Chondrocyte (in vitro differentiated cells): ENCODE results near the gene UNKL. TPM values are rescaled to one million over a fixed set of nuclear protein-coding genes. Genes with fewer than 3 reads are reported as not detected.

ENCODE experiments used
- DNase-seq: peaks from one replicate; pipeline ENCODE4 v3.0.0; 2021; ENCODE audit warnings: mixed read lengths, low spot score
- H3K27ac Mint-ChIP-seq: one replicate; pipeline ENCODE4 v1.8.0; 2021; ENCODE audit warnings: mild to moderate bottlenecking, moderate library complexity, mixed read lengths; ENCODE audit not compliant: unreplicated experiment
- H3K27me3 Mint-ChIP-seq: 2 replicates; pipeline ENCODE4 v1.8.0; 2021; ENCODE audit warnings: low read depth, mixed read lengths
- H3K36me3 Mint-ChIP-seq: 2 replicates; pipeline ENCODE4 v1.8.0; 2021; ENCODE audit warnings: low read depth, mixed read lengths
- H3K4me1 Mint-ChIP-seq: 2 replicates; pipeline ENCODE4 v1.8.0; 2021; ENCODE audit warnings: low read depth, mild to moderate bottlenecking, mixed read lengths
- H3K4me3 Mint-ChIP-seq: one replicate; pipeline ENCODE4 v1.8.0; 2021; ENCODE audit warnings: mild to moderate bottlenecking, moderate library complexity, mixed read lengths; ENCODE audit not compliant: unreplicated experiment
- H3K9me3 Mint-ChIP-seq: 2 replicates; pipeline ENCODE4 v1.8.0; 2021; ENCODE audit warnings: low read depth, mixed read lengths
- long read RNA-seq: library from polyadenylated mRNA; stranded (forward); transcript quantifications from one replicate; pipeline ENCODE4 v2.0.0, GENCODE V29; 2021
- total RNA-seq: library from RNA; stranded (reverse); gene quantifications from 3 replicates; pipeline ENCODE4 v1.2.1, GENCODE V29; 2021
- TF ChIP-seq, protein P1 (sequence below): fragments of 200-600 bp; sonication (generic); IDR thresholded peaks from 2 replicates; pipeline ENCODE4 v1.5.0; 2021; ENCODE audit warnings: antibody characterized with exemption, mild to moderate bottlenecking, moderate library complexity

Gene UNKL, protein sequence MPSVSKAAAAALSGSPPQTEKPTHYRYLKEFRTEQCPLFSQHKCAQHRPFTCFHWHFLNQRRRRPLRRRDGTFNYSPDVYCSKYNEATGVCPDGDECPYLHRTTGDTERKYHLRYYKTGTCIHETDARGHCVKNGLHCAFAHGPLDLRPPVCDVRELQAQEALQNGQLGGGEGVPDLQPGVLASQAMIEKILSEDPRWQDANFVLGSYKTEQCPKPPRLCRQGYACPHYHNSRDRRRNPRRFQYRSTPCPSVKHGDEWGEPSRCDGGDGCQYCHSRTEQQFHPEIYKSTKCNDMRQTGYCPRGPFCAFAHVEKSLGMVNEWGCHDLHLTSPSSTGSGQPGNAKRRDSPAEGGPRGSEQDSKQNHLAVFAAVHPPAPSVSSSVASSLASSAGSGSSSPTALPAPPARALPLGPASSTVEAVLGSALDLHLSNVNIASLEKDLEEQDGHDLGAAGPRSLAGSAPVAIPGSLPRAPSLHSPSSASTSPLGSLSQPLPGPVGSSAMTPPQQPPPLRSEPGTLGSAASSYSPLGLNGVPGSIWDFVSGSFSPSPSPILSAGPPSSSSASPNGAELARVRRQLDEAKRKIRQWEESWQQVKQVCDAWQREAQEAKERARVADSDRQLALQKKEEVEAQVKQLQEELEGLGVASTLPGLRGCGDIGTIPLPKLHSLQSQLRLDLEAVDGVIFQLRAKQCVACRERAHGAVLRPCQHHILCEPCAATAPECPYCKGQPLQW
- total RNA-seq: 12.3 to 16.1 TPM (median 12.6 TPM) in 3 replicates
- long read RNA-seq, partial matches to known transcripts: 0 of 20 reads
- long read RNA-seq, other reads (novel, unspliced or antisense): 19 of 20 reads

DNA sequence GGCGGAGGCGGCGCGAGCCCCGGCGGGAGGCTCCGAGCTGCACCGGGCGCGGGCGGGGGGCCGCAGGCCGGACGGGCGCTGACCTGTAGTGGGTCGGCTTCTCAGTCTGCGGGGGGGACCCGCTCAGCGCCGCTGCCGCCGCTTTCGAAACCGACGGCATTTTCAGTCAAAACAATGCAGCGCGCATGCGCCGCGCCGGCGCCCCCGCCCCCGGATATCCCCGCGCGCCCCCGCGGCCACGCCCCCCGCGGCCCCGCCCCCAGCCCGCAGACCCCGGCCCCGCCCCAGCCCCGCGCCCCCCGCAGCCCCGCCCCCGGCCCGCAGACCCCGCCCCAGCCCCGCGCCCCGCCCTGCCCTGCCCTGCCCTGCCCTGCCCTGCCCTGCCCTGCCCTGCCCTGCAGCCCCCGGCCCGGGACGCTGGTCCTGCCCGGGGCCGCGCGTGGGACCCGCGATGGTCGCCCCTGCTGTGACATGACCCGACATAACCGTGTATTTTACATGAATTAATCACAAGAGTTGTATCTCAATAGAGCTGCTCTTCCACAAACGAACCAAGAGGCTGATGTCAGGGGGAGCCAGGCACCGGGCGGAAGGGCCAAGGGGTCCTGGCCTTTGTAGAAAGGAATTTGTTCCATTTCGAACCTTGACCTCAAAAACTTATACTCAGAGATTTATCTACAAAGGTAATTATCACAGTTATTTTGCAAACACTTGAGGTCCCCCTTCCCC, at the start of gene UNKL:
TSS of gene UNKL (minus strand) at position 173 of the 729 bp plus-strand sequence. CDS start at position 160, 13 bp downstream.
- H3K9me3 Mint-ChIP-seq: no peaks in the 10 kb centered on the region
- H3K4me3 Mint-ChIP-seq: peak within 1 kb of the TSS; percentile 72
- peaks cover 19% of the 10 kb centered on the region for H3K4me1 Mint-ChIP-seq
- H3K27me3 Mint-ChIP-seq: no peaks in the 10 kb centered on the region
- TF ChIP-seq, protein P1, sequence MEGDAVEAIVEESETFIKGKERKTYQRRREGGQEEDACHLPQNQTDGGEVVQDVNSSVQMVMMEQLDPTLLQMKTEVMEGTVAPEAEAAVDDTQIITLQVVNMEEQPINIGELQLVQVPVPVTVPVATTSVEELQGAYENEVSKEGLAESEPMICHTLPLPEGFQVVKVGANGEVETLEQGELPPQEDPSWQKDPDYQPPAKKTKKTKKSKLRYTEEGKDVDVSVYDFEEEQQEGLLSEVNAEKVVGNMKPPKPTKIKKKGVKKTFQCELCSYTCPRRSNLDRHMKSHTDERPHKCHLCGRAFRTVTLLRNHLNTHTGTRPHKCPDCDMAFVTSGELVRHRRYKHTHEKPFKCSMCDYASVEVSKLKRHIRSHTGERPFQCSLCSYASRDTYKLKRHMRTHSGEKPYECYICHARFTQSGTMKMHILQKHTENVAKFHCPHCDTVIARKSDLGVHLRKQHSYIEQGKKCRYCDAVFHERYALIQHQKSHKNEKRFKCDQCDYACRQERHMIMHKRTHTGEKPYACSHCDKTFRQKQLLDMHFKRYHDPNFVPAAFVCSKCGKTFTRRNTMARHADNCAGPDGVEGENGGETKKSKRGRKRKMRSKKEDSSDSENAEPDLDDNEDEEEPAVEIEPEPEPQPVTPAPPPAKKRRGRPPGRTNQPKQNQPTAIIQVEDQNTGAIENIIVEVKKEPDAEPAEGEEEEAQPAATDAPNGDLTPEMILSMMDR: no peak
- H3K27ac Mint-ChIP-seq: peak within 1 kb of the TSS; percentile 68
- H3K36me3 Mint-ChIP-seq: no peaks in the 10 kb centered on the region
- DNase-seq: no peak

DNA sequence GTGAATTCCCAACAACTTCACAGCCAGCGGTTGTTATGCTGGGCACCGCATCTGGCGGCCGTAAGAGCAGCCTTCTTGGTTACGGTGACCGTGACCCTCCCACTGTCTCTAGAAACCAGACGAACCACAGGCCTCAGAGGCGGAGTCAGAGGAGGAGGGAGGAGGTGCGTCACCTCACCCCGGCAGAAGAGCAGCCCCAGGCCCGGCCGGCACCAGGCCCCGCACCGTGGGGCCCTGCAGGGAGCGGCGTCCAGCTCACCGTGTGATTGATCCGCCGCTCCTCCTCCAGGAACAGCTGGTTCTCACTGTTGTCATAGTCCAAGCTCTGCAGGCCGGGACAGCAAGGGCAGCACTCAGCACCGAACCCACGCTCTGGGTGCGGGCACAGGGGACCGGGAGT, 46.6 kb upstream of the UNKL start:
- H3K36me3 Mint-ChIP-seq: peaks cover 2% of the 10 kb centered on the region
- no peaks in the 10 kb centered on the region for H3K9me3 Mint-ChIP-seq
- TF ChIP-seq, protein P1: no peak
- H3K4me3 Mint-ChIP-seq: no peak overlapping the region
- H3K27ac Mint-ChIP-seq: no peak overlapping the region
- H3K4me1 Mint-ChIP-seq: no peaks in the 10 kb centered on the region
- no peaks in the 10 kb centered on the region for H3K27me3 Mint-ChIP-seq
- no peak for DNase-seq

DNA sequence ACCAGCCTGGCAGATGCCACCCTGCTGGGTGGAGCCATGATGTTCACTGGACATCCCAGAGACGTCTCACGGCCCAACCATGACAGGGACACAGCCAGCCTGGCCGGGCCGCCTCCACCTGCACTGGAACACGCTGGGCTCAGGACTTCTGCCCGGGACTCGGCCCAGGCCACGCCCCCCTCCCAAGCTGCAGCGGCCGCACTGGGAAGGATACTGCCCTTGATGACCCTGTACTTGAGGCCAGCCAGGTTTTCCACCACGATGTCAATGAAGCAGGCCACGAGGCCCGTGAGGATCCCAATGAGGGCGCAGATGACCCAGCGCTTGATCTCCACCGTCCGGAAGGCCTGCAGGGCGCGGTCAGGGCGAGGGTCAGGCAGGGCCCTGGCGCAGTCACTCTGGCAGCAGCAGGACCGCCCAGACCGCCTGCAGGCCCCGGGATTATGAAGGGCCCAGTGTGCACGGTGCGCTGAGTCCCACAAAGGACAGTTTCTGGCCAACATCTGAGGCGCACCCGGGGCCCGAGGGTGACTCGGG, 46.2 kb upstream of the UNKL start:
- no peaks in the 10 kb centered on the region for H3K9me3 Mint-ChIP-seq
- no peaks in the 10 kb centered on the region for H3K4me1 Mint-ChIP-seq
- TF ChIP-seq, protein P1: no peak
- peak; percentile 81 for DNase-seq
- no peak overlapping the region for H3K27ac Mint-ChIP-seq
- no peak overlapping the region for H3K4me3 Mint-ChIP-seq
- peaks cover 2% of the 10 kb centered on the region for H3K36me3 Mint-ChIP-seq
- no peaks in the 10 kb centered on the region for H3K27me3 Mint-ChIP-seq

DNA sequence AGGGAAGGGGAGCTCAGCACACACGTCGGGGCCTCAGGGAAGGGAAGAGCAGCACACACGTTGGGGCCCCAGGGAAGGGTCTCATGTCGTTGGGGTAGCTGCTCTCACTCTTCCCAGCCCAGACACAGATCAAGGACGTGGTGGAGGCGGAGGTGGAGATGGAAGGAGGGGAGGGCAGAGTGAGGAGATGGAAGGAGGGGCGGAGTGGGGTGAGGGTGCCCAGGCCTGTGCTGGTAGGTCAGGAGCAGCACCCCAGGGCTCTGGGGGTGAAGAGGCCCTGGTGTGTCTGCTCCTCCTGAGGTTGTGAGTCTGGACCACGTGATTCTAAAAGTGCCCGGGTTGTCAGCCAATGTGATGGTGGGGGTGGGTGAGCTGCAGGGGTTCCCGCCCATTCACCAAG, 45.5 kb upstream of the UNKL start:
- peak; percentile 74 for DNase-seq
- H3K27ac Mint-ChIP-seq: no peak overlapping the region
- peaks cover 2% of the 10 kb centered on the region for H3K36me3 Mint-ChIP-seq
- H3K4me1 Mint-ChIP-seq: no peaks in the 10 kb centered on the region
- H3K27me3 Mint-ChIP-seq: no peaks in the 10 kb centered on the region
- no peak overlapping the region for H3K4me3 Mint-ChIP-seq
- TF ChIP-seq, protein P1: no peak
- H3K9me3 Mint-ChIP-seq: no peaks in the 10 kb centered on the region
